ENCODE results near the gene CCDC134.

Gene CCDC134

GRCh38 chr22:41856469-41856868, 56.0 kb downstream of the CCDC134 start:
- Histone ChIP-seq H3K4me2 (ENCODE audit: low read length) (no peak overlapping the region), H3K27ac (no peak overlapping the region), H3K36me3 (ENCODE audit: control insufficient read depth, insufficient read depth, low read length) (no peaks in the 10 kb centered on the region), H3K4me3 (ENCODE audit: low read depth, low read length) (no peak overlapping the region), H3K4me1 (no peaks in the 10 kb centered on the region), H2AFZ (no peak overlapping the region), H3K27me3 (ENCODE audit: control insufficient read depth, insufficient read depth, low read length) (no peaks in the 10 kb centered on the region), H3K9me3 (ENCODE audit: control insufficient read depth, low read length) (no peaks in the 10 kb centered on the region), H3K9ac (no peak overlapping the region), H3K79me2 (peaks cover 3% of the 10 kb centered on the region)
- TF ChIP-seq CTCF (IDR thresholded peaks at IDR 0.05) = no peak

DNA sequence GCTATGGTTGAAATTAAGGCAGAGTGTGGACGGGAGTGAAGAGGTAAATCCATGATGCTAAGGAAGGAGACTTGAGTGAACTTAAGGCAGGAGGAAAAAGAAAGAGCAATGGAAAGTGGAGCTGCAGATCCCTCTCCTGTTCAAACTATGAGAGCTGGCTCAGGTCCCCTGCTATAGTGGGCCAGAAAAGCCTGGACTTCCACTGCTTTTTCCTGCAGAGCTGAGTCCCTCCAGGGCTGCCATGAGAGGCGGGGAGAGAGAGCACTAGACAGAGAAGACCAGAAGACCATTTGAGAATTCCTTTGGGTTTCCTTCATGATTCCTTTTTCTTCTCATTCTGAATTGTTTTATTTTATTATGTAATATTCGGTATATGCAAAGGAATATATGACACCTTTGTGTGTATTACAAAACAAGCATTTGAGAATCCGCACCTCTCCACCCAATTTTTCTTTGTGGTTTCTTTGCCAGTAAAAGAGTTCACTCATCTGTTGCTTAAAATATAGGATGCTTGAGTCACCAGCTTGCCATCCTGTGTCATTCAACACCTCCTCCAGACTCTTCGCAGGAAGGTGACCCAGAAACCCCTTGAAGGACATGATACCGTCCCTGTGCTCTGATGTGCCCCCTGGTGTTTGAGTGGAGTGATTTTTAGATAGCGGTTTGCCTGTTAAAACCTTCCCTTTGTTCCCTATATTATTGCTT, 56.8 kb downstream of the CCDC134 start:
- no peak overlapping the region for H3K4me2 ChIP-seq (ENCODE audit: low read length)
- H3K27ac ChIP-seq = no peak overlapping the region
- H2AFZ ChIP-seq = no peak overlapping the region

DNA sequence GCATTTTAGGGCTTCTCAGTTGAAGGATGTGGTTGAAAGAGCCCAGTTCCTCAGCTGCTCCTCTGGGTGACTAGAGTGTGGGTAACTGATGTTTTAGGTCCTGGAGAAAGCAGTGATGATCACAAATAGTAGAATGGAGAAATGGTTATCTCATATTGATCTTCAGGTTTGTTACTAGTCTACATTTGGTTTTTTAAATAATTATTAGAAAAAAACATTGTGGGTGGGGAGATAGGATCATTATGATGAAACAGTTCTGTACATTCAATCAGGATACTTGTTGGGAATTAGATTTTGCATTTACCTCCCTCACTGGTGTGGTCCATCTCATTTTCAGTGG, 57.4 kb downstream of the CCDC134 start:
- H3K79me2 ChIP-seq = peaks cover 3% of the 10 kb centered on the region
- no peak overlapping the region for H3K27ac ChIP-seq
- H3K27me3 ChIP-seq (ENCODE audit: control insufficient read depth, insufficient read depth, low read length) = no peaks in the 10 kb centered on the region
- H3K4me1 ChIP-seq = no peaks in the 10 kb centered on the region
- no peaks in the 10 kb centered on the region for H3K36me3 ChIP-seq (ENCODE audit: control insufficient read depth, insufficient read depth, low read length)
- no peak overlapping the region for H2AFZ ChIP-seq
- no peak overlapping the region for H3K9ac ChIP-seq
- H3K9me3 ChIP-seq (ENCODE audit: control insufficient read depth, low read length) = no peaks in the 10 kb centered on the region
- no peak for TF ChIP-seq CTCF (IDR thresholded peaks at IDR 0.05)
- no peak overlapping the region for H3K4me3 ChIP-seq (ENCODE audit: low read depth, low read length)
- H3K4me2 ChIP-seq (ENCODE audit: low read length) = no peak overlapping the region

More for the DNA sequence above, 56.8 kb downstream of the CCDC134 start:
- Histone ChIP-seq H3K36me3 (ENCODE audit: control insufficient read depth, insufficient read depth, low read length) (no peaks in the 10 kb centered on the region), H3K4me3 (ENCODE audit: low read depth, low read length) (no peak overlapping the region), H3K4me1 (no peaks in the 10 kb centered on the region), H3K27me3 (ENCODE audit: control insufficient read depth, insufficient read depth, low read length) (no peaks in the 10 kb centered on the region), H3K9ac (no peak overlapping the region), H3K9me3 (ENCODE audit: control insufficient read depth, low read length) (no peaks in the 10 kb centered on the region), H3K79me2 (peaks cover 3% of the 10 kb centered on the region)
- peak; percentile 31 for TF ChIP-seq CTCF (IDR thresholded peaks at IDR 0.05)

GRCh38 chr22:41862160-41862529, 61.7 kb downstream of the CCDC134 start:
- H3K79me2 ChIP-seq = peaks cover 3% of the 10 kb centered on the region
- H3K27ac ChIP-seq = no peak overlapping the region

More at GRCh38 chr22:41862160-41862529, 61.7 kb downstream of the CCDC134 start:
- H3K36me3 ChIP-seq (ENCODE audit: control insufficient read depth, insufficient read depth, low read length) = no peaks in the 10 kb centered on the region
- H3K4me3 ChIP-seq (ENCODE audit: low read depth, low read length) = no peak overlapping the region
- no peak overlapping the region for H3K4me2 ChIP-seq (ENCODE audit: low read length)
- TF ChIP-seq CTCF (IDR thresholded peaks at IDR 0.05) = no peak
- H3K9ac ChIP-seq = no peak overlapping the region
- no peaks in the 10 kb centered on the region for H3K9me3 ChIP-seq (ENCODE audit: control insufficient read depth, low read length)
- no peaks in the 10 kb centered on the region for H3K27me3 ChIP-seq (ENCODE audit: control insufficient read depth, insufficient read depth, low read length)
- no peaks in the 10 kb centered on the region for H3K4me1 ChIP-seq
- H2AFZ ChIP-seq = no peak overlapping the region
